SK-N-SH (cell line): Measurements from ENCODE around the gene FGFRL1. TPM values are rescaled to one million over a fixed set of nuclear protein-coding genes. Genes with fewer than 3 reads are reported as not detected.

Source experiments
- CTCF ChIA-PET: fragments of 300-600, 350-600 bp; formaldehyde crosslinking; extraction: SDS; loops from one replicate; lab custom pipeline; 2021; lab: Yijun Ruan, JAX
- POLR2A ChIA-PET: fragments of 350-600 bp; sonication (Branson Sonifier 250); formaldehyde crosslinking; extraction: SDS; loops from one replicate; lab custom pipeline; 2020; ENCODE audit warnings: antibody characterized with exemption, inconsistent platforms; lab: Yijun Ruan, JAX
- DNase-seq: peaks from one replicate; pipeline ENCODE4 v3.0.0; 2012
- H2AFZ ChIP-seq: fragments of 200-600 bp; sonication (generic); 2 replicates; pipeline ENCODE4 v1.8.1; 2016; ENCODE audit warnings: antibody characterized with exemption, mild to moderate bottlenecking, low read depth
- H3F3A ChIP-seq: fragments of 200-600 bp; sonication (generic); replicated peaks from 2 replicates; pipeline ENCODE3; 2016; ENCODE audit warnings: antibody characterized with exemption, mild to moderate bottlenecking; ENCODE audit not compliant: insufficient read depth
- H3K27ac ChIP-seq, 2 experiments: fragments of 200-500 bp in 1 of 2; fragments of 200-600 bp in 1 of 2; sonication (Bioruptor generic) in 1 of 2; sonication (generic), shearing (Covaris generic) in 1 of 2; 2 replicates each; pipeline versions ENCODE4 v1.5.1 to v1.6.1; 2014 to 2016; ENCODE audit warnings: low read depth in 2 of 2, inconsistent platforms in 1 of 2, low read length in 1 of 2, mild to moderate bottlenecking in 1 of 2, mixed read lengths in 1 of 2
- H3K27me3 ChIP-seq: fragments of 200-600 bp; sonication (generic), shearing (Covaris generic); 2 replicates; pipeline ENCODE4 v1.6.1; 2016; ENCODE audit warnings: mixed run types; ENCODE audit not compliant: insufficient read depth
- H3K36me3 ChIP-seq, 2 experiments: fragments of 200-500 bp in 1 of 2; fragments of 200-600 bp in 1 of 2; sonication (Bioruptor generic) in 1 of 2; sonication (generic) in 1 of 2; replicated peaks in 1 of 2; 2 replicates each; pipeline versions ENCODE3 to v1.5.1; 2014 to 2016; ENCODE audit warnings: low read length in 1 of 2, mild to moderate bottlenecking in 1 of 2; ENCODE audit not compliant: insufficient read depth in 2 of 2, control insufficient read depth in 1 of 2
- H3K4me1 ChIP-seq, 2 experiments: fragments of 200-500 bp in 1 of 2; fragments of 200-600 bp in 1 of 2; sonication (Bioruptor generic) in 1 of 2; sonication (generic), shearing (Covaris generic) in 1 of 2; 2 replicates each; pipeline versions ENCODE4 v1.5.1 to v1.6.1; 2014 to 2016; ENCODE audit warnings: low read depth in 1 of 2, low read length in 1 of 2, mixed run types in 1 of 2; ENCODE audit not compliant: insufficient read depth in 2 of 2, control insufficient read depth in 1 of 2
- H3K4me2 ChIP-seq: fragments of 200-600 bp; sonication (generic), shearing (Covaris generic); 2 replicates; pipeline ENCODE4 v1.6.1; 2017; ENCODE audit warnings: mixed run types
- H3K4me3 ChIP-seq, 2 experiments: fragments of 200-500 bp in 1 of 2; fragments of 200-600 bp in 1 of 2; sonication (Bioruptor generic) in 1 of 2; sonication (generic), shearing (Covaris generic) in 1 of 2; 2 replicates each; pipeline versions ENCODE4 v1.5.1 to v1.8.1; 2014 to 2016; ENCODE audit warnings: low read depth in 2 of 2, inconsistent platforms in 1 of 2, low read length in 1 of 2, mild to moderate bottlenecking in 1 of 2, mixed read lengths in 1 of 2, moderate library complexity in 1 of 2
- H3K79me2 ChIP-seq: fragments of 200-600 bp; sonication (generic); 2 replicates; pipeline ENCODE4 v1.8.1; 2017; ENCODE audit warnings: mild to moderate bottlenecking; ENCODE audit not compliant: insufficient read depth
- H3K9ac ChIP-seq: fragments of 200-600 bp; sonication (generic); 2 replicates; pipeline ENCODE4 v1.6.1; 2017; ENCODE audit warnings: mixed run types
- H3K9me2 ChIP-seq: fragments of 200-600 bp; sonication (generic); 2 replicates; pipeline ENCODE4 v1.6.1; 2017; ENCODE audit warnings: mixed run types
- H3K9me3 ChIP-seq: fragments of 200-600 bp; sonication (generic); 2 replicates; pipeline ENCODE4 v1.6.1; 2017; ENCODE audit warnings: mixed run types, mild to moderate bottlenecking, moderate library complexity
- H4K20me1 ChIP-seq: fragments of 200-600 bp; sonication (generic); 2 replicates; pipeline ENCODE4 v1.6.1; 2017; ENCODE audit warnings: mild to moderate bottlenecking, mixed run types; ENCODE audit not compliant: insufficient read depth
- FOXM1 ChIP-seq: IDR thresholded peaks from 2 replicates; pipeline ENCODE4 v1.4.0; 2012; ENCODE audit warnings: low read depth, mild to moderate bottlenecking
- GABPA ChIP-seq: IDR thresholded peaks from 2 replicates; pipeline ENCODE4 v1.4.0; 2012; ENCODE audit warnings: low read depth, mild to moderate bottlenecking
- IRF3 ChIP-seq: fragments of 150-350 bp; IDR thresholded peaks from 2 replicates; pipeline ENCODE4 v1.6.1; 2016; ENCODE audit warnings: mild to moderate bottlenecking, low read depth, low read length
- JUND ChIP-seq: IDR thresholded peaks from 2 replicates; pipeline ENCODE4 v1.4.0; 2012
- NRF1 ChIP-seq: IDR thresholded peaks from 2 replicates; pipeline ENCODE4 v1.6.1; 2012; ENCODE audit warnings: low read depth, mild to moderate bottlenecking, low read length
- PBX3 ChIP-seq: IDR thresholded peaks from 2 replicates; pipeline ENCODE4; 2012
- POLR2AphosphoS5 ChIP-seq: IDR thresholded peaks from 2 replicates; pipeline ENCODE4 v1.6.1; 2012; ENCODE audit warnings: low read depth, low read length
- RFX5 ChIP-seq: IDR thresholded peaks from 2 replicates; pipeline ENCODE4 v1.6.1; 2012; ENCODE audit warnings: mild to moderate bottlenecking, improper control_type of control experiment, low read length
- RXRA ChIP-seq: IDR thresholded peaks from 2 replicates; pipeline ENCODE4 v1.4.0; 2012; ENCODE audit warnings: low read depth, mild to moderate bottlenecking, borderline replicate concordance
- TCF12 ChIP-seq: IDR thresholded peaks from 2 replicates; pipeline ENCODE4 v1.4.0; 2012
- TEAD4 ChIP-seq: IDR thresholded peaks from 2 replicates; pipeline ENCODE4 v1.4.0; 2012; ENCODE audit warnings: mild to moderate bottlenecking, borderline replicate concordance; ENCODE audit not compliant: insufficient read depth
- USF1 ChIP-seq: IDR thresholded peaks from 2 replicates; pipeline ENCODE4 v1.4.0; 2012; ENCODE audit warnings: low read depth, borderline replicate concordance
- USF2 ChIP-seq: fragments of 150-350 bp; IDR thresholded peaks from 2 replicates; pipeline ENCODE4 v1.6.1; 2017; ENCODE audit warnings: antibody characterized with exemption, low read length, low read depth, borderline replicate concordance
- YY1 ChIP-seq: IDR thresholded peaks from 2 replicates; pipeline ENCODE4 v1.4.0; 2012; ENCODE audit warnings: low read depth, mild to moderate bottlenecking
- ZBTB33 ChIP-seq: IDR thresholded peaks from 2 replicates; pipeline ENCODE4 v1.4.0; 2012; ENCODE audit warnings: low read depth, borderline replicate concordance
- WGBS: methylation state at CpG from one replicate; pipeline ENCODE4 v1.1.6; 2017; ENCODE audit warnings: low lambda C conversion rate; 5-methylcytosine and 5-hydroxymethylcytosine counted together
- polyA plus RNA-seq, 3 experiments: library from polyadenylated mRNA; depleted of rRNA; stranded (reverse); fragments of >200 nt; gene quantifications; 2 replicates each; pipeline ENCODE4 v1.2.3, GENCODE V29; 2012

Gene FGFRL1
- polyA plus RNA-seq, 1 of the 3 experiments (the other 2 are of a cell fraction) = 22.5 TPM

GRCh38 chr4:1013225-1014073, 2.0 kb downstream of the FGFRL1 start:
- no peak for TF ChIP-seq FOXM1
- no peak for TF ChIP-seq POLR2AphosphoS5
- TF ChIP-seq ZBTB33 = no peak
- TF ChIP-seq YY1 = no peak
- TF ChIP-seq TEAD4 = no peak
- TF ChIP-seq NRF1 = no peak
- TF ChIP-seq, all 33 proteins: peak for 0
- DNase-seq = no peak
- POLR2A ChIA-PET = no interaction called here
- H2AFZ ChIP-seq = no peak overlapping the region
- H3K9ac ChIP-seq = no peak overlapping the region
- peaks cover 0 to 15% of the 10 kb centered on the region in 2 experiments; a peak in 1 of 4 replicates for H3K4me1 ChIP-seq
- H4K20me1 ChIP-seq = 0 out of 2 replicates have a peak, but pooled peaks cover 22% of the 10 kb centered on the region
- no peaks in the 10 kb centered on the region for H3K9me2 ChIP-seq
- H3K4me3 ChIP-seq = no peak overlapping the region
- CTCF ChIA-PET = interaction anchor here (1.4 kb wide), 1 partner anchor 26 kb away, joined by 3 read pairs; no protein-coding TSS in a partner anchor
- H3K4me2 ChIP-seq = no peak overlapping the region; the same call in 1 of the 2 replicates
- WGBS = 94% methylated on average over 15 of the region's 43 CpGs
- H3F3A ChIP-seq = peaks cover 11% of the 10 kb centered on the region
- H3K9me3 ChIP-seq = no peaks in the 10 kb centered on the region
- H3K79me2 ChIP-seq = no peaks in the 10 kb centered on the region
- H3K27ac ChIP-seq = no peak overlapping the region
- H3K27me3 ChIP-seq = peaks cover 17% of the 10 kb centered on the region
- no peaks in the 10 kb centered on the region for H3K36me3 ChIP-seq

- Histone ChIP-seq H3K9ac (no peak overlapping the region), H3K4me3 (no peak overlapping the region), H3K9me3 (no peaks in the 10 kb centered on the region), H2AFZ (no peak overlapping the region), H3K36me3 (no peaks in the 10 kb centered on the region), H3K4me1 (peaks cover 0 to 10% of the 10 kb centered on the region in 2 experiments; a peak in 1 of 4 replicates), H3K4me2 (no peak overlapping the region), H3K27ac (no peak overlapping the region), H3F3A (peaks cover 11% of the 10 kb centered on the region), H4K20me1 (peaks cover 27% of the 10 kb centered on the region; the same call in 1 of the 2 replicates), H3K27me3 (peaks cover 11% of the 10 kb centered on the region), H3K79me2 (no peaks in the 10 kb centered on the region), H3K9me2 (no peaks in the 10 kb centered on the region)
- CTCF ChIA-PET = no interaction called here
- POLR2A ChIA-PET = no interaction called here
- no peak for DNase-seq
- WGBS = 86% methylated on average over 13 of the region's 36 CpGs
- TF ChIP-seq JUND (no peak), PBX3 (no peak), IRF3 (no peak), RXRA (no peak), NRF1 (no peak), USF1 (no peak), TCF12 (no peak), FOXM1 (no peak), GABPA (no peak), USF2 (no peak), RFX5 (no peak)
Observed at GRCh38 chr4:1014291-1015167, 3.1 kb downstream of the FGFRL1 start.
